Left kidney (tissue), 8 donors: ENCODE results near the gene CROT. TPM values are rescaled to one million over a fixed set of nuclear protein-coding genes. Genes with fewer than 3 reads are reported as not detected.
"Not testable (repeated sequence)": the region's sequence is repeated elsewhere in the genome, so short reads cannot be mapped to it uniquely, and the experiment has no call there.

Source experiments
- DNase-seq: peaks from one replicate; pipeline ENCODE4 v3.0.0-alpha.2; 2013
- long read RNA-seq, 8 donors: transcript quantifications; one replicate each; lab custom pipeline, GENCODE V29; 2026
- polyA plus RNA-seq: library from polyadenylated mRNA; unstranded; fragments of 120-200 nt; gene quantifications from one replicate; pipeline ENCODE4 v1.2.1, GENCODE V29; 2013; ENCODE audit not compliant: insufficient read length

CROT gene, protein sequence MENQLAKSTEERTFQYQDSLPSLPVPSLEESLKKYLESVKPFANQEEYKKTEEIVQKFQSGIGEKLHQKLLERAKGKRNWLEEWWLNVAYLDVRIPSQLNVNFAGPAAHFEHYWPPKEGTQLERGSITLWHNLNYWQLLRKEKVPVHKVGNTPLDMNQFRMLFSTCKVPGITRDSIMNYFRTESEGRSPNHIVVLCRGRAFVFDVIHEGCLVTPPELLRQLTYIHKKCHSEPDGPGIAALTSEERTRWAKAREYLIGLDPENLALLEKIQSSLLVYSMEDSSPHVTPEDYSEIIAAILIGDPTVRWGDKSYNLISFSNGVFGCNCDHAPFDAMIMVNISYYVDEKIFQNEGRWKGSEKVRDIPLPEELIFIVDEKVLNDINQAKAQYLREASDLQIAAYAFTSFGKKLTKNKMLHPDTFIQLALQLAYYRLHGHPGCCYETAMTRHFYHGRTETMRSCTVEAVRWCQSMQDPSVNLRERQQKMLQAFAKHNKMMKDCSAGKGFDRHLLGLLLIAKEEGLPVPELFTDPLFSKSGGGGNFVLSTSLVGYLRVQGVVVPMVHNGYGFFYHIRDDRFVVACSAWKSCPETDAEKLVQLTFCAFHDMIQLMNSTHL
- polyA plus RNA-seq = 45.6 TPM
- long read RNA-seq, donor 1, transcript CROT-202 (4 exons, 1,213 nt) = major isoform, 6 of 21 reads
- long read RNA-seq, donor 1, partial matches to known transcripts = 11 of 21 reads
- long read RNA-seq, donor 1, other reads (novel, unspliced or antisense) = 0 of 21 reads
- long read RNA-seq, donor 2, partial matches to known transcripts = 13 of 19 reads
- long read RNA-seq, donor 2, other reads (novel, unspliced or antisense) = 0 of 19 reads
- long read RNA-seq, donor 3, partial matches to known transcripts = 0 of 6 reads
- long read RNA-seq, donor 3, other reads (novel, unspliced or antisense) = 0 of 6 reads
- long read RNA-seq, donor 4 = 0 reads
- long read RNA-seq, donor 5, transcript CROT-201 (18 exons, 3,175 nt) = major isoform, 9 of 35 reads
- long read RNA-seq, donor 5, partial matches to known transcripts = 23 of 35 reads
- long read RNA-seq, donor 5, other reads (novel, unspliced or antisense) = 0 of 35 reads
- long read RNA-seq, donor 6, transcript CROT-202 (4 exons, 1,213 nt) = major isoform, 5 of 6 reads
- long read RNA-seq, donor 6, partial matches to known transcripts = 0 of 6 reads
- long read RNA-seq, donor 6, other reads (novel, unspliced or antisense) = 0 of 6 reads
- long read RNA-seq, donor 7, partial matches to known transcripts = 22 of 29 reads
- long read RNA-seq, donor 7, other reads (novel, unspliced or antisense) = 0 of 29 reads
- long read RNA-seq, donor 8, partial matches to known transcripts = 12 of 16 reads
- long read RNA-seq, donor 8, other reads (novel, unspliced or antisense) = 0 of 16 reads

GRCh38 chr7:87345166-87345927 lies at the start of gene CROT:
Gene CROT, plus strand, starts transcription at chr7:87345664. Its CDS starts 3,405 bp downstream, at chr7:87349069.
- DNase-seq = peak; percentile 95

- DNase-seq = no peak
Observed at GRCh38 chr7:87300756-87301155, 44.7 kb upstream of the CROT start.

DNA sequence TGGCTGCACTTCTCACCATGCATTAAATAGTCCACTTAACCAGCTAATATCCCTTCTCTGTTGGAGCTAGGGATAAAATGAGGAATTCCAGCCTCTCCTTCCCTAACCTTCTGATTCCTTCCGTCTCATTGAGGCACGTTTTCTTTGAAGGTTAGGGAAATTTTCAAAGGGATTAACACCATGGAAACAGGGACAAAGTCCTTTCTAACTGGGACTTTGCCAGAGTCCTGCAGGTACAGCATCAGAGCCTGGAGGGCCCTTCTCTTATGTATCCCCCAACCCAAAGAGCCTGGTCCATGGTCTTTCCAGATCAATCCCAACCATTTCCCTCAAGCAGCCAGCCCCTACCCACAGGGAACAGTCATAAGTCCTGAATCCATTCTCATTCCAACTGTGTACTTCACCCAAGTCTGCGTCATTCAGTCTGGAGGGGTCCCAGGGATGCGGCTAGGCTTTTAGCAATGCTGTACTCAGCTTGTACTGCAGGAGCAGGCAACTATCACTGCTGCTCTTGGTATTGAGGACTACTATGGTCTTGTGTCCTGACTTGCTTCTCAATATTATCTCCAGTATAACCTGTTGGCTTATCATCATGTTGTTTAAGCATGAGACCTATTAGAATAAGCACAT lies 34.6 kb upstream of the CROT start:
- DNase-seq = no peak

GRCh38 chr7:87312215-87312865 lies 33.1 kb upstream of the CROT start:
- DNase-seq = peak; percentile 37

DNA sequence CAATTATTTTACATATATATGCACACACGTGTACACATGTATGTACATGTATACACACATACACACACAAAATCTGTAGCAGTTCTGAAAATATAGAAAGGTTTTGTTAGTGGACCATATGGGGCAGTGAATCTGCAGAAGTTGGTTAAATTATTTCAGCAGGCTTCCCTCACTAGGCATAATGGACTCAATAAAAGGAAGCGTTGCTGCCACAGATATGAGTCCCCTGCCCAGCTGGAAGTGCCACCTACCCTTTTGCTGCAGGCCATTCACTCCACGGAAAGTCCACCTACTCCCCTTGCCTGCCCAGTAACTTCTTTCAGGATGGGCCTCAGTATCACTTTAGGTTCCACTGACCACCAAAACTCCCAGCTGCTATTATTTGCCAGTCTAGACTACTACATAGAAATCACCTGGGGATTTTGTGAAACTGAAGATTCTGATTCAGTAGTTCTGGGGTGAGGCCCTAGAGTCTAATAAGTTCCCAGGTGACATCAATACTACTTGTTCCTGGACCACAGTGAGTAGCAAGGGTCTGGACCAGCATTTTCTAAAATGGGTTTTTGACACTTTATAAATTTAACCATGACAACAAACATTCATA lies 29.3 kb upstream of the CROT start:
- no peak for DNase-seq

DNA sequence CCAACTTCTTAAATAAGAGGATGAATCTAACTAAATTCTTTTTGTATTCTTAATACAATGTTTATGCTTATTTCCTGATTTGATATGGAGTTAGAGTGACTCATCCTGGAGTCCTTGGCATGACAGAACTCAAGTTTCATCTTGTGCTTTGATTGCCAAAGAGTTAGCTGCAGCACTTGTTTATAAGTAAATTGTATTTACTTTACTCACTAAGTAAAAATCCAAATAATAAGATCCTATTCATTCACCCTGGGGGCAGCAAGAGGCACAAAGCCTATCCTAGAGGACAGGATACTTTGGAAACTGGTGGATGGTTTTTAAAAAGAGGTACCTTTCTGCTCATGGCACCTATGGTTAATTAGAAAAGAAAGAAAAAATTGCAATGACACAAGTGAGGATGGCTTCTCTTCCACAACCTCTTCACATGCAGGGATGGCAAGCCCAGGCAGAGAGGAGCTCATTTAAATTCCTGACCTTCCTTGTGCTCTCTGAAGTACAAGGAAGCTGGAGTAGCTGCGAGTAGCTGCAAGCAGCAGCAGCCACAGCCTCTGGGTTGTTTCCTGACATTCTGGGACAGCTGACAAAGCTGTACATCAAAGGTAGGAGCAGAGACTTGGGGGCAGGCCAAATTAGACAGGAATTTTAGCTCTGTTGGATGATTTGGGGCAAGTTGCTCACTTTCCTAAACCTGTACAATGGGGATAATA lies 28.5 kb upstream of the CROT start:
- no peak for DNase-seq

GRCh38 chr7:87317691-87318245 lies 27.7 kb upstream of the CROT start:
- no peak for DNase-seq

- no peak for DNase-seq
Observed at GRCh38 chr7:87318741-87319140, 26.7 kb upstream of the CROT start.

- DNase-seq = not testable (repeated sequence)
Observed at GRCh38 chr7:87319154-87319581, 26.3 kb upstream of the CROT start.

DNA sequence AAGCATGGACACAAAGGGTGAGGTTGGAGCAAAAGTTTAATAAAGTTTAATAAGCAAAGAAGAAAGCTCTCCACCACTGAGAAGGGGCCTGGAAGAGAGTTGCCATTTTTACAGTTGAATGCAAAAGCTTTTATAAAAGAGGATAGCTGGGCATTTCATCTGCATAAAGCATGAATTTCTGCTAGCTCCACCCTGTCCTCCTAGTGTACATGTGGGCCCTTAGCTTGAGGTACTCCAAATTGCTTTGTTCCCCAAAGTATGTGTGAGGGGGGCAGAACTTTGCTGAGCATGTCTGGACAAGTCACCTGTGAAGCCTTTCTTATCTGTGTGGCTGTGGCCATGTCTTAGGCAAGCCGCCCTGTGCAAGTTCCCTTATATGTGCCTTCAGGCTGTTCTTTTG lies 22.6 kb upstream of the CROT start:
- no peak for DNase-seq

GRCh38 chr7:87325576-87326370 lies 19.7 kb upstream of the CROT start:
- no peak for DNase-seq

DNA sequence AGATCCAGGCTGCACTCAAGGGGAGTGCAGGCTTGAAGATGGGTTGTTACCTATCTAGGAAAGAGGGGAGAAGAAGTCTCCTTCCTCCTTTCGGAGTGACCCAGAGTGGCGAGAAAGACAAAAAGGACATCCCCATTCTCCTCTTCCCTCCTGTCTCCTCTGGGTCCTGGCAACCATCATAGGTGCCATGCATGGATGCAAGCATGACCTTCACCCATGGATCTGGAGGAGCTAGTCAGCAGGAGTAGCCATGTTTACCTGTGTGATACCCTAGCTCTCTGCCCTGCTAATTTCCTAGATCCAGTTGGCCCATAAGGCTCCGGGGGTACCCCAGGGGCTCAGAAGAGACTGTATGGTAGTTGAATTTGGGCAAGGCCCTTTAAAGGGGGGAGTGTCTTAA lies 17.2 kb upstream of the CROT start:
- DNase-seq = no peak

DNA sequence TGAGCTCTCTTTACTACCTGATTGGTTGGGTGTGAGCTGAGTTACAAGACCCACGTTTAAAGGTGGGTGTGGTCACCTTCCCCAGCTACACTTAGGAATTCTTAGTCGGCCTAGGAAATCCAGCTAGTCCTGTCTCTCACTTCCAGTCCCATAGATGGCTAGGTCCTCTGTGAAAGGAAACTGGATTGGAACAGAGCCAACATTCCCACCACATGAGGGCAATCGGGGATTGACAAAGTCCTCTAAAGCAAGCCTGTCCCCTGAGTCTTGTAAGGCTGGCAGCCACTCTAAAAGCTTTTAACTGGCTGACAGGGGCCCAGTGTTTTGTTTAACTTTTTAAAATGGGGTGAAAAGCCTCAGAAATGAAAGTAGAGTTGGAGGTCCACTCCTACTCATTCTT lies 15.1 kb upstream of the CROT start:
- no peak for DNase-seq

- no peak for DNase-seq
Observed at GRCh38 chr7:87330942-87331341, 14.5 kb upstream of the CROT start.

DNA sequence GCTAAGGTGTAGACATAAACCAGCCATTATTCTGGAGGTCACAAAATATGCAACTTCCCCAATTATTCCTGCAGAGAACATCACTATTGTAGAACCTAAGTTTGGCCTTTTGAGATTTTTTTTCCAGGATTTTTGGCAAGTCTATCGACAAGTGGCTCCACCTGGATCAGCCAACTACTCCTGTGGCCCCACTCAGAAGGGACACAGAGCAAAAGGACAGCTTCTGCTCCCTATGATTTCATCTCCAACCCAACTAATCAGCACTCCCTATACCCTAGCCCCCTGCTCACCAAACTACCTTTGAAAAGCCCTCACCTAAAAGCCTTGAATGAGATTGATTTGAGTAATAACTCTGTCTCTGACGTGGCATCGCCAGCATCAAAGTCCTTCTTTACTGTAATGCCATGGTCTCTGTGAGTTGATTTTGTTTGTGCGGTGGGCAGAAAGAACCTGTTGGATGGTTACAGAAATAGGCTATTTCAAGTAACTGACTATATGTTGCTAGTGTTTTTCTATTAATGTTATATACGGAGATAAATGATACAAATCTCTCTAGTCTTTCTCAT lies 13.7 kb upstream of the CROT start:
- no peak for DNase-seq

GRCh38 chr7:87332321-87332720 lies 13.1 kb upstream of the CROT start:
- no peak for DNase-seq

- DNase-seq = no peak
Observed at GRCh38 chr7:87336136-87336535, 9.3 kb upstream of the CROT start.
